Neural progenitor cell (in vitro differentiated cells): ENCODE data around the gene BCAS4. TPM values are rescaled to one million over a fixed set of nuclear protein-coding genes. Genes with fewer than 3 reads are reported as not detected.

Experiments
- DNase-seq: peaks from one replicate; pipeline ENCODE4 v3.0.0-alpha.2; 2016; ENCODE audit warnings: low spot score
- H2AFZ ChIP-seq: fragments of 200-600 bp; sonication (generic); replicated peaks from 2 replicates; pipeline ENCODE4 v1.6.1; 2016; ENCODE audit warnings: antibody characterized with exemption
- H3F3A ChIP-seq: fragments of 200-600 bp; sonication (generic); 2 replicates; pipeline ENCODE4 v1.6.1; 2016; ENCODE audit warnings: antibody characterized with exemption, low read depth
- H3K27ac ChIP-seq: fragments of 200-600 bp; sonication (generic); 2 replicates; pipeline ENCODE4 v1.5.1; 2016; ENCODE audit warnings: mild to moderate bottlenecking
- H3K27me3 ChIP-seq: fragments of 200-600 bp; sonication (generic); 2 replicates; pipeline ENCODE4 v1.6.1; 2016; ENCODE audit warnings: mild to moderate bottlenecking, moderate library complexity
- H3K36me3 ChIP-seq: fragments of 200-600 bp; sonication (generic); 2 replicates; pipeline ENCODE4 v1.5.1; 2016
- H3K4me1 ChIP-seq: fragments of 200-600 bp; sonication (generic); 2 replicates; pipeline ENCODE4 v1.6.1; 2016; ENCODE audit warnings: mixed run types
- H3K4me2 ChIP-seq: fragments of 200-600 bp; sonication (generic); 2 replicates; pipeline ENCODE4 v1.6.1; 2016
- H3K4me3 ChIP-seq: fragments of 200-600 bp; sonication (generic); 2 replicates; pipeline ENCODE4 v1.5.1; 2016
- H3K79me2 ChIP-seq: fragments of 200-600 bp; sonication (generic); 2 replicates; pipeline ENCODE4 v1.6.1; 2016; ENCODE audit warnings: low read depth
- H3K9ac ChIP-seq: fragments of 200-600 bp; sonication (generic); 2 replicates; pipeline ENCODE4 v1.6.1; 2016
- H3K9me3 ChIP-seq: fragments of 200-600 bp; sonication (generic); 2 replicates; pipeline ENCODE4 v1.5.1; 2016; ENCODE audit warnings: low read depth
- H4K20me1 ChIP-seq: fragments of 200-600 bp; sonication (generic); 2 replicates; pipeline ENCODE4 v1.6.1; 2016; ENCODE audit warnings: low read depth
- H3K27ac Mint-ChIP-seq: 3 replicates; pipeline ENCODE4 v1.8.0; 2021; ENCODE audit warnings: mixed read lengths
- H3K27me3 Mint-ChIP-seq: 2 replicates; pipeline ENCODE4 v1.8.0; 2022; ENCODE audit warnings: low read depth, mild to moderate bottlenecking, inconsistent platforms, moderate library complexity, mixed read lengths; ENCODE audit not compliant: insufficient read depth
- H3K36me3 Mint-ChIP-seq: 3 replicates; pipeline ENCODE4 v1.8.0; 2021; ENCODE audit warnings: mixed read lengths
- H3K4me1 Mint-ChIP-seq: 3 replicates; pipeline ENCODE4 v1.8.0; 2021; ENCODE audit warnings: mixed read lengths
- H3K4me3 Mint-ChIP-seq: 3 replicates; pipeline ENCODE4 v1.8.0; 2021; ENCODE audit warnings: mild to moderate bottlenecking, moderate library complexity, mixed read lengths
- H3K9me3 Mint-ChIP-seq: 3 replicates; pipeline ENCODE4 v1.8.0; 2020; ENCODE audit warnings: mixed read lengths
- EZH2 ChIP-seq: fragments of 200-600 bp; sonication (generic); IDR thresholded peaks from 2 replicates; pipeline ENCODE4 v1.6.1; 2017; ENCODE audit warnings: antibody characterized with exemption, mild to moderate bottlenecking, moderate library complexity
- EZH2phosphoT487 ChIP-seq: fragments of 200-600 bp; sonication (generic); IDR thresholded peaks from 2 replicates; pipeline ENCODE4 v1.6.1; 2017; ENCODE audit warnings: antibody characterized with exemption
- total RNA-seq: library from RNA; depleted of rRNA; stranded (reverse); fragments of >200 nt; gene quantifications from 2 replicates; pipeline ENCODE4 v1.2.3, GENCODE V29; 2015; ENCODE audit warnings: low replicate concordance
- TF ChIP-seq, protein P1 (sequence below): fragments of 200-600 bp; sonication (generic); IDR thresholded peaks from 2 replicates; pipeline ENCODE4 v1.5.1; 2017; ENCODE audit warnings: antibody characterized with exemption, mild to moderate bottlenecking

The BCAS4 gene
- total RNA-seq, 1 donor from 2014 or later, result 15.3 TPM

GRCh38 chr20:50772420-50773185 is 22.3 kb upstream of the BCAS4 start:
- Mint-ChIP-seq H3K4me3 (no peak overlapping the region), H3K27ac (no peak overlapping the region), H3K4me1 (peaks cover 12% of the 10 kb centered on the region), H3K36me3 (no peaks in the 10 kb centered on the region), H3K27me3 (peaks cover 2% of the 10 kb centered on the region), H3K9me3 (no peaks in the 10 kb centered on the region)
- no peak for DNase-seq
- no peak overlapping the region for H3K4me2 ChIP-seq
- H3K9ac ChIP-seq, result no peak overlapping the region
- no peaks in the 10 kb centered on the region for H3K27me3 ChIP-seq
- TF ChIP-seq EZH2phosphoT487 (no peak), EZH2 (no peak)
- TF ChIP-seq, protein P1, sequence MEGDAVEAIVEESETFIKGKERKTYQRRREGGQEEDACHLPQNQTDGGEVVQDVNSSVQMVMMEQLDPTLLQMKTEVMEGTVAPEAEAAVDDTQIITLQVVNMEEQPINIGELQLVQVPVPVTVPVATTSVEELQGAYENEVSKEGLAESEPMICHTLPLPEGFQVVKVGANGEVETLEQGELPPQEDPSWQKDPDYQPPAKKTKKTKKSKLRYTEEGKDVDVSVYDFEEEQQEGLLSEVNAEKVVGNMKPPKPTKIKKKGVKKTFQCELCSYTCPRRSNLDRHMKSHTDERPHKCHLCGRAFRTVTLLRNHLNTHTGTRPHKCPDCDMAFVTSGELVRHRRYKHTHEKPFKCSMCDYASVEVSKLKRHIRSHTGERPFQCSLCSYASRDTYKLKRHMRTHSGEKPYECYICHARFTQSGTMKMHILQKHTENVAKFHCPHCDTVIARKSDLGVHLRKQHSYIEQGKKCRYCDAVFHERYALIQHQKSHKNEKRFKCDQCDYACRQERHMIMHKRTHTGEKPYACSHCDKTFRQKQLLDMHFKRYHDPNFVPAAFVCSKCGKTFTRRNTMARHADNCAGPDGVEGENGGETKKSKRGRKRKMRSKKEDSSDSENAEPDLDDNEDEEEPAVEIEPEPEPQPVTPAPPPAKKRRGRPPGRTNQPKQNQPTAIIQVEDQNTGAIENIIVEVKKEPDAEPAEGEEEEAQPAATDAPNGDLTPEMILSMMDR, result no peak
- H3K36me3 ChIP-seq, result no peaks in the 10 kb centered on the region
- H2AFZ ChIP-seq, result no peak overlapping the region
- no peaks in the 10 kb centered on the region for H3K79me2 ChIP-seq
- H3K4me3 ChIP-seq, result no peak overlapping the region
- peaks cover 5% of the 10 kb centered on the region for H3K4me1 ChIP-seq
- no peaks in the 10 kb centered on the region for H4K20me1 ChIP-seq
- H3K27ac ChIP-seq, result no peak overlapping the region
- no peaks in the 10 kb centered on the region for H3K9me3 ChIP-seq
- peaks cover 9% of the 10 kb centered on the region for H3F3A ChIP-seq

DNA sequence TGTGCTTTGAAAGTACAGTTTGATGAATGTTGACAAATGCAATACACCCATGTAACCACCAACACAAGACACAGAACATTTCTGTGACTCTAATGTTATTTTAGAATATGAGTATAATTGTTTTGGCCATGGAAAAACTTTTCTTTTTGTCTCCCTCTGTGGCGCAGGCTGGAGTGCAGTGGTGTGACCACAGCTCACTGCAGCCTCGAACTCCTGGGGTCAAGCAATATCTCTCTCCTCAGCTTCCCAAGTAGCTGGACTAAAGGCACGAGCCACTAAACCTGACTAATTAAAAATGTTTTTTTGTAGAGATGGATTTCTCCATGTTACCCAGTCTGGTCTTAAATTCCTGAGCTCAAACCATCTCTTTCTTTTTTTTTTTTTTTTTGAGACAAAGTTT is 20.3 kb upstream of the BCAS4 start:
- H3K79me2 ChIP-seq, result no peaks in the 10 kb centered on the region
- Mint-ChIP-seq H3K4me1 (peaks cover 8% of the 10 kb centered on the region), H3K36me3 (no peaks in the 10 kb centered on the region), H3K27ac (peak overlapping the region; percentile 29), H3K4me3 (no peak overlapping the region), H3K27me3 (peaks cover 2% of the 10 kb centered on the region), H3K9me3 (no peaks in the 10 kb centered on the region)
- no peak overlapping the region for H3K4me2 ChIP-seq
- H3K27ac ChIP-seq, result no peak overlapping the region
- peaks cover 9% of the 10 kb centered on the region for H3F3A ChIP-seq
- TF ChIP-seq EZH2 (no peak), EZH2phosphoT487 (no peak)
- TF ChIP-seq, protein P1, result no peak
- H3K36me3 ChIP-seq, result no peaks in the 10 kb centered on the region
- no peak overlapping the region for H2AFZ ChIP-seq
- H3K4me1 ChIP-seq, result peaks cover 5% of the 10 kb centered on the region
- no peak overlapping the region for H3K9ac ChIP-seq
- H3K9me3 ChIP-seq, result no peaks in the 10 kb centered on the region
- DNase-seq, result no peak
- H4K20me1 ChIP-seq, result no peaks in the 10 kb centered on the region
- H3K27me3 ChIP-seq, result no peaks in the 10 kb centered on the region
- H3K4me3 ChIP-seq, result no peak overlapping the region

- H3K27ac Mint-ChIP-seq, result no peak overlapping the region
- peaks cover 5% of the 10 kb centered on the region for H3K4me1 ChIP-seq
- TF ChIP-seq, protein P1, result no peak
- TF ChIP-seq EZH2, result no peak
- TF ChIP-seq EZH2phosphoT487, result no peak
- no peaks in the 10 kb centered on the region for H3K9me3 ChIP-seq
- H3K36me3 Mint-ChIP-seq, result no peaks in the 10 kb centered on the region
- no peaks in the 10 kb centered on the region for H3K9me3 Mint-ChIP-seq
- DNase-seq, result no peak
- peak overlapping the region; percentile 84 for H2AFZ ChIP-seq
- H3K27ac ChIP-seq, result no peak overlapping the region
- no peak overlapping the region for H3K4me2 ChIP-seq
- peaks cover 9% of the 10 kb centered on the region for H3F3A ChIP-seq
- H3K27me3 ChIP-seq, result no peaks in the 10 kb centered on the region
- H3K4me3 Mint-ChIP-seq, result no peak overlapping the region
- H4K20me1 ChIP-seq, result no peaks in the 10 kb centered on the region
- no peaks in the 10 kb centered on the region for H3K79me2 ChIP-seq
- peaks cover 2% of the 10 kb centered on the region for H3K27me3 Mint-ChIP-seq
- no peak overlapping the region for H3K4me3 ChIP-seq
- H3K9ac ChIP-seq, result no peak overlapping the region
- peaks cover 4% of the 10 kb centered on the region for H3K4me1 Mint-ChIP-seq
- no peaks in the 10 kb centered on the region for H3K36me3 ChIP-seq
Measured at GRCh38 chr20:50776122-50776817, 18.6 kb upstream of the BCAS4 start.
